A549 (cell line): Measurements from ENCODE around the gene PISD. TPM values are rescaled to one million over a fixed set of nuclear protein-coding genes. Genes with fewer than 3 reads are reported as not detected.
"Not testable (repeated sequence)": the region's sequence is repeated elsewhere in the genome, so short reads cannot be mapped to it uniquely, and the experiment has no call there.

Experiments used
- ATAC-seq, 2 experiments: fragments of 200-7000 bp in 1 of 2; fragments of >200 bp in 1 of 2; cut with Nextera tagmentation in 1 of 2; cut with Tn5 transposase in 1 of 2; 3 replicates each; pipeline versions ENCODE4 v1.8.0 to v1.9.1; 2018 to 2020; ENCODE audit warnings: mild to moderate bottlenecking in 1 of 2, moderate library complexity in 1 of 2
- CTCF ChIA-PET: fragments of 300-600 bp; sonication (Branson Sonifier 250); formaldehyde crosslinking; extraction: SDS; loops from one replicate; lab custom pipeline; 2021; ENCODE audit warnings: antibody characterized with exemption, inconsistent platforms; lab: Yijun Ruan, JAX
- POLR2A ChIA-PET: fragments of 350-600 bp; formaldehyde crosslinking; extraction: SDS; loops from one replicate; lab custom pipeline; 2021; ENCODE audit warnings: antibody characterized with exemption, inconsistent platforms; lab: Yijun Ruan, JAX
- DNase-seq, 2 experiments: peaks; one replicate each; pipeline versions ENCODE4 v3.0.0 to v3.0.0-alpha.2; 2011 to 2016; ENCODE audit warnings: low read depth in 1 of 2, low spot score in 1 of 2
- FAIRE-seq: peaks from 2 replicates; lab custom pipeline; 2011; peaks lifted over from hg19 to GRCh38; lab: Jason Lieb, UNC
- H3K27ac ChIP-seq, 2 experiments: fragments of >200 bp; sonication (Bioruptor Twin); formaldehyde crosslinking; 3 replicates each; pipeline ENCODE4 v1.5.1; 2016 to 2017
- H3K4me1 ChIP-seq: fragments of >200 bp; sonication (Bioruptor Twin); formaldehyde crosslinking; 3 replicates; pipeline ENCODE4 v1.6.1; 2016
- H3K4me2 ChIP-seq: fragments of >200 bp; sonication (Bioruptor Twin); formaldehyde crosslinking; 3 replicates; pipeline ENCODE4 v1.6.1; 2016
- H3K4me3 ChIP-seq: fragments of >200 bp; sonication (Bioruptor Twin); formaldehyde crosslinking; 3 replicates; pipeline ENCODE4 v1.5.1; 2016
- H3K9me3 ChIP-seq: fragments of >200 bp; sonication (Bioruptor Twin); formaldehyde crosslinking; 3 replicates; pipeline ENCODE4 v1.6.1; 2016
- FOSL2 ChIP-seq, 2 experiments: fragments of 450-650 bp in 1 of 2; fragments of >200 bp in 1 of 2; sonication (Bioruptor Twin) in 1 of 2; formaldehyde crosslinking; IDR thresholded peaks; 2 replicates each; pipeline versions ENCODE4 v1.5.0 to v1.6.1; 2016 to 2020; ENCODE audit warnings: mild to moderate bottlenecking in 1 of 2, moderate library complexity in 1 of 2
- HEYL ChIP-seq: fragments of 250-450 bp; sonication (Bioruptor Pico); IDR thresholded peaks from 2 replicates; pipeline ENCODE4 v1.8.0; 2021; ENCODE audit warnings: mild to moderate bottlenecking, moderate library complexity
- MYC ChIP-seq: IDR thresholded peaks from 2 replicates; pipeline ENCODE4 v1.6.1; 2012; ENCODE audit warnings: mild to moderate bottlenecking, inconsistent platforms, low read length, improper control_type of control experiment, borderline replicate concordance
- NFE2L2 ChIP-seq: fragments of 150-350 bp; conservative IDR thresholded peaks from 2 replicates; pipeline ENCODE4 v1.6.1; 2014; ENCODE audit warnings: low read length
- NR3C1 ChIP-seq: fragments of >200 bp; sonication (Bioruptor Twin); formaldehyde crosslinking; IDR thresholded peaks from 3 replicates; pipeline ENCODE4 v1.6.1; 2017
- PHF8 ChIP-seq: fragments of 200-600 bp; sonication (generic); IDR thresholded peaks from 2 replicates; pipeline ENCODE4 v1.6.1; 2016; ENCODE audit warnings: low read depth, mild to moderate bottlenecking, antibody characterized with exemption, moderate library complexity, borderline replicate concordance
- REST ChIP-seq: fragments of 200-600 bp; sonication (generic); IDR thresholded peaks from 2 replicates; pipeline ENCODE4 v1.6.1; 2016; ENCODE audit warnings: antibody characterized with exemption, mild to moderate bottlenecking, moderate library complexity
- SREBF2 ChIP-seq: fragments of 450-650 bp; IDR thresholded peaks from 2 replicates; pipeline ENCODE4 v1.6.1; 2014; ENCODE audit warnings: mild to moderate bottlenecking, moderate library complexity
- TP53 ChIP-seq: fragments of 250-450 bp; sonication (Bioruptor Pico); IDR thresholded peaks from 2 replicates; pipeline ENCODE4 v1.5.0; 2021; ENCODE audit warnings: mild to moderate bottlenecking, moderate library complexity
- ZFP36 ChIP-seq: fragments of 450-650 bp; IDR thresholded peaks from 2 replicates; pipeline ENCODE4 v1.6.1; 2014; ENCODE audit warnings: borderline replicate concordance; ENCODE audit not compliant: partially characterized antibody
- WGBS: methylation state at CpG from one replicate; pipeline ENCODE4 v1.1.6; 2017; ENCODE audit errors: missing lambda C conversion rate; 5-methylcytosine and 5-hydroxymethylcytosine counted together
- polyA plus RNA-seq, 4 experiments: library from polyadenylated mRNA; depleted of rRNA in 3 of 4; stranded (reverse); fragments of >200 nt; fragmentation: RNase III in 1 of 4; extraction: RNeasy Plus Mini Kit Qiagen cat#74134 plus additional on column Dnase treatment in 1 of 4; gene quantifications; 2 replicates in 3 of 4; 3 replicates in 1 of 4; pipeline ENCODE4 v1.2.3, GENCODE V29; 2011 to 2017
- TF ChIP-seq, protein P1 (sequence below): fragments of 150-350 bp; IDR thresholded peaks from 2 replicates; pipeline ENCODE4 v1.6.1; 2014; ENCODE audit warnings: low read depth, mild to moderate bottlenecking, low read length

Gene PISD
- polyA plus RNA-seq, 2 of the 4 experiments (the other 2 are of a cell fraction), result 11.0 to 17.3 TPM

DNA sequence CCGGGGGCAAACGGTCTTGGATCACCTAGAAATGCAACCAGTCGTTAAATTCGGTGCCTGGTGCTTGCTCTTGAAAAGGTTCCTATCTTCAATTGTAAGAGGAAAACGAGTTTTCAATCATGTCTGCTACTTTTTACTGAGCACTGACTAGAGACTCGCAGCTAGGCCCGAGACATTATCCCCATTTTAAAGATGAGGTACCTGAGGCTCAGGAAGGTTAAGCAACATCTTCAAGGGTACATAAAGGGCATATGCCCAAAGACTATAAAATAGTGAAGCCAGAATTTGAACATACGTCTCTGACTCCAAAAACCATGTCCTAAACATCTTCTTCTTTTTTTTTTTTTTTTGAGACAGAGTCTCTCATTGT lies 638 bp upstream of the PISD start (continued):
- TF ChIP-seq REST, result no peak

DNA sequence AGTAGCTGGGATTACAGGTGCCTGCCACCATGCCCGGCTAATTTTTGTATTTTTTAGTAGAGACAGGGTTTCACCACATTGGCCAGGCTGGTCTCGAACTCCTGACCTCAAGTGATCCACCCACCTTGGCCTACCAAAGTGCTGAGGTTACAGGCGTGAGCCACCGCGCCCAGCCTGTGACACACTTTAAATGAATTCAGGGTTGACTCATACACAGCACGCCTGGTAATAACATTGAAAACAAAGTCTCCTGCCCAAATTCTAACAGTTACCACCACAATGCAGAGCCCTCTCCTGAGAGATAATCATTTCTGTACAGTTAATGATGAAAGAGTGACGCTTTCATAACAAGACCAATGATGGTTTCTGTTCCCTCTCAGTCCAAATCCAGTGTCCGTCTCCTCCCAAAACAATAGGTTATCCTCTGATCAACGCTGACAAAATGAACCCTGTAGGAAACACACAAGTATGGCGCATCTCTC lies 1.1 kb downstream of the PISD start:
- not testable (repeated sequence) for FAIRE-seq; TF ChIP-seq FOSL2 (IDR thresholded peaks at IDR 0.05)
- DNase-seq, result peak in 1 of 2 experiments; percentile 44
- TF ChIP-seq FOSL2 (CRISPR knock-in tag; IDR thresholded peaks at IDR 0.05), result peak; percentile 45
- TF ChIP-seq, all 56 proteins: peak for 1; not testable (repeated sequence) for 55
- ChIA-PET CTCF (interaction anchor here (0.8 to 3.8 kb wide), 2 partner anchors 99 to 309 kb away, joined by 3 to 23 read pairs; no protein-coding TSS in a partner anchor), POLR2A (interaction anchor here (1.0 to 2.2 kb wide), 3 partner anchors 10 to 162 kb away, joined by 3 to 8 read pairs (median 6); no protein-coding TSS in a partner anchor)
- not testable (repeated sequence) for H3K4me1 ChIP-seq, H3K9me3 ChIP-seq
- peak overlapping the region; percentile 80 to 90; a peak in 5 of 6 replicates for H3K27ac ChIP-seq
- H3K4me3 ChIP-seq, result peak overlapping the region; percentile 72
- 6% methylated on average over 10 of the region's 10 CpGs for WGBS
- peak; percentile 44 to 45; a peak in 3 of 6 replicates for ATAC-seq
- H3K4me2 ChIP-seq, result peak overlapping the region; percentile 78

- 85% methylated on average over 7 of the region's 7 CpGs for WGBS
- ChIA-PET POLR2A (no interaction called here), CTCF (interaction anchor here (0.5 to 1.5 kb wide), 2 partner anchors 24 to 311 kb away, joined by 3 to 4 read pairs; no protein-coding TSS in a partner anchor)
- FAIRE-seq, result no peak
- 0 out of 3 replicates have a peak, but pooled peaks cover 3% of the 10 kb centered on the region for H3K4me1 ChIP-seq
- DNase-seq, result no peak
- no peak overlapping the region for H3K4me3 ChIP-seq
- no peak for ATAC-seq
- H3K9me3 ChIP-seq, result no peaks in the 10 kb centered on the region
- H3K4me2 ChIP-seq, result no peak overlapping the region
- H3K27ac ChIP-seq, result no peak overlapping the region
- no peak for TF ChIP-seq PHF8
Observed at GRCh38 chr22:31659246-31659645, 2.8 kb downstream of the PISD start.

- Histone ChIP-seq H3K4me2 (no peak overlapping the region), H3K9me3 (no peaks in the 10 kb centered on the region), H3K4me3 (no peak overlapping the region), H3K27ac (no peak overlapping the region)
- DNase-seq, result no peak
- 96% methylated on average over 3 of the region's 5 CpGs for WGBS
- ChIA-PET POLR2A (interaction anchor here (1.2 kb wide), 1 partner anchor 8 kb away, joined by 6 read pairs; the partner anchor contains the start of gene PISD), CTCF (interaction anchor here (0.6 to 0.7 kb wide), 2 partner anchors 8 to 292 kb away, joined by 3 to 4 read pairs; no protein-coding TSS in a partner anchor)
- no peak for FAIRE-seq
- ATAC-seq, result no peak
- TF ChIP-seq NFE2L2, result no peak
- no peak for TF ChIP-seq MYC
- TF ChIP-seq TP53 (CRISPR knock-in tag), result no peak
- TF ChIP-seq, protein P1, sequence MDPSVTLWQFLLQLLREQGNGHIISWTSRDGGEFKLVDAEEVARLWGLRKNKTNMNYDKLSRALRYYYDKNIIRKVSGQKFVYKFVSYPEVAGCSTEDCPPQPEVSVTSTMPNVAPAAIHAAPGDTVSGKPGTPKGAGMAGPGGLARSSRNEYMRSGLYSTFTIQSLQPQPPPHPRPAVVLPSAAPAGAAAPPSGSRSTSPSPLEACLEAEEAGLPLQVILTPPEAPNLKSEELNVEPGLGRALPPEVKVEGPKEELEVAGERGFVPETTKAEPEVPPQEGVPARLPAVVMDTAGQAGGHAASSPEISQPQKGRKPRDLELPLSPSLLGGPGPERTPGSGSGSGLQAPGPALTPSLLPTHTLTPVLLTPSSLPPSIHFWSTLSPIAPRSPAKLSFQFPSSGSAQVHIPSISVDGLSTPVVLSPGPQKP, result no peak
- TF ChIP-seq ZFP36, result no peak
- TF ChIP-seq SREBF2, result no peak
- no peak for TF ChIP-seq NR3C1
- TF ChIP-seq HEYL (CRISPR knock-in tag), result no peak
- TF ChIP-seq, all 56 proteins: peak for 0
- H3K4me1 ChIP-seq, result peaks cover 30% of the 10 kb centered on the region
Observed at GRCh38 chr22:31654408-31654807, 7.6 kb downstream of the PISD start.
